Measurements from ENCODE around the gene EXOC7. TPM values are rescaled to one million over a fixed set of nuclear protein-coding genes. Genes with fewer than 3 reads are reported as not detected.

The EXOC7 gene
- total RNA-seq, 1 experiment from 2014 or later = 126 TPM

DNA sequence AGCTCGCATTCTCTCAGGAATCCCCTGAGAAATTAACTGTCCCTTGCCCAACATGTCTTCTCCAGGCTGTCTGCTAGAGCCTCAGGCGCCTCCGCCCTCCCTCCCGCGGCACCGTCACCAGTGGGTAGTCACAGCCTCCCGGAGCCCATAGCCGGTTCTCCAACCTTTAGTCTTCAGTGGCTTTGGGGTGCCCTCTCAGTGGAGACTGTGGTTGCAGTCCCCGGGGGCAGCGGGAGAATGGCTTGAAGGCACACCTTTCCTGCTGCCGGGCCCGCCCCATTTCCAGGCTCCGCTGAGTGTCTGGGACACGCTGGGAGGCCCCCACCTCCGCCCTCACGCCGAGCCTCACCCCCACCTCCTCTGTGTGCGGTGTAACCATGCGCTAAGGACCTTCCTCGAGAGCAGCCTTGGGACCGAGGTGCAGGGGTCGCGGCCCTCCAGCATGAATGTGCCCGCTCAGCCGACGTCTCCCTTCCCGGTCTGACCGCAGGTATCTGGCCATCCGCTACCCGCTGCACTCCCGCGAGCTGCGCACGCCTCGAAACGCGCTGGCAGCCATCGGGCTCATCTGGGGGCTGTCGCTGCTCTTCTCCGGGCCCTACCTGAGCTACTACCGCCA, 27.3 kb downstream of the EXOC7 start:
- POLR2A ChIA-PET = interaction anchor here (1.3 kb wide), 1 partner anchor 26 kb away, joined by 3 read pairs; no protein-coding TSS in a partner anchor
- H3K4me3 Mint-ChIP-seq = peak overlapping the region; percentile 86
- H3K9me3 Mint-ChIP-seq = no peaks in the 10 kb centered on the region
- TF ChIP-seq RORB (CRISPR knock-in tag; IDR thresholded peaks at IDR 0.05) (no peak), HMGA2 (CRISPR knock-in tag; IDR thresholded peaks at IDR 0.05) (no peak), ZNF138 (CRISPR knock-in tag; conservative IDR thresholded peaks at IDR 0.05) (no peak), NFYB (CRISPR knock-in tag; conservative IDR thresholded peaks at IDR 0.05; ENCODE audit: low read depth) (peak; percentile 26)
- TF ChIP-seq, protein P1, sequence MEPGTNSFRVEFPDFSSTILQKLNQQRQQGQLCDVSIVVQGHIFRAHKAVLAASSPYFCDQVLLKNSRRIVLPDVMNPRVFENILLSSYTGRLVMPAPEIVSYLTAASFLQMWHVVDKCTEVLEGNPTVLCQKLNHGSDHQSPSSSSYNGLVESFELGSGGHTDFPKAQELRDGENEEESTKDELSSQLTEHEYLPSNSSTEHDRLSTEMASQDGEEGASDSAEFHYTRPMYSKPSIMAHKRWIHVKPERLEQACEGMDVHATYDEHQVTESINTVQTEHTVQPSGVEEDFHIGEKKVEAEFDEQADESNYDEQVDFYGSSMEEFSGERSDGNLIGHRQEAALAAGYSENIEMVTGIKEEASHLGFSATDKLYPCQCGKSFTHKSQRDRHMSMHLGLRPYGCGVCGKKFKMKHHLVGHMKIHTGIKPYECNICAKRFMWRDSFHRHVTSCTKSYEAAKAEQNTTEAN (CRISPR knock-in tag; IDR thresholded peaks at IDR 0.05) = peak; percentile 44; the same call in 1 of the 2 replicates
- TF ChIP-seq, protein P2, sequence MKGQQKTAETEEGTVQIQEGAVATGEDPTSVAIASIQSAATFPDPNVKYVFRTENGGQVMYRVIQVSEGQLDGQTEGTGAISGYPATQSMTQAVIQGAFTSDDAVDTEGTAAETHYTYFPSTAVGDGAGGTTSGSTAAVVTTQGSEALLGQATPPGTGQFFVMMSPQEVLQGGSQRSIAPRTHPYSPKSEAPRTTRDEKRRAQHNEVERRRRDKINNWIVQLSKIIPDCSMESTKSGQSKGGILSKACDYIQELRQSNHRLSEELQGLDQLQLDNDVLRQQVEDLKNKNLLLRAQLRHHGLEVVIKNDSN (CRISPR knock-in tag; IDR thresholded peaks at IDR 0.05) = no peak
- TF ChIP-seq, protein P3, sequence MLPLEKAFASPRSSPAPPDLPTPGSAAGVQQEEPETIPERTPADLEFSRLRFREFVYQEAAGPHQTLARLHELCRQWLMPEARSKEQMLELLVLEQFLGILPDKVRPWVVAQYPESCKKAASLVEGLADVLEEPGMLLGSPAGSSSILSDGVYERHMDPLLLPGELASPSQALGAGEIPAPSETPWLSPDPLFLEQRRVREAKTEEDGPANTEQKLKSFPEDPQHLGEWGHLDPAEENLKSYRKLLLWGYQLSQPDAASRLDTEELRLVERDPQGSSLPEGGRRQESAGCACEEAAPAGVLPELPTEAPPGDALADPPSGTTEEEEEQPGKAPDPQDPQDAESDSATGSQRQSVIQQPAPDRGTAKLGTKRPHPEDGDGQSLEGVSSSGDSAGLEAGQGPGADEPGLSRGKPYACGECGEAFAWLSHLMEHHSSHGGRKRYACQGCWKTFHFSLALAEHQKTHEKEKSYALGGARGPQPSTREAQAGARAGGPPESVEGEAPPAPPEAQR (CRISPR knock-in tag; IDR thresholded peaks at IDR 0.05) = no peak
- TF ChIP-seq, protein P4, sequence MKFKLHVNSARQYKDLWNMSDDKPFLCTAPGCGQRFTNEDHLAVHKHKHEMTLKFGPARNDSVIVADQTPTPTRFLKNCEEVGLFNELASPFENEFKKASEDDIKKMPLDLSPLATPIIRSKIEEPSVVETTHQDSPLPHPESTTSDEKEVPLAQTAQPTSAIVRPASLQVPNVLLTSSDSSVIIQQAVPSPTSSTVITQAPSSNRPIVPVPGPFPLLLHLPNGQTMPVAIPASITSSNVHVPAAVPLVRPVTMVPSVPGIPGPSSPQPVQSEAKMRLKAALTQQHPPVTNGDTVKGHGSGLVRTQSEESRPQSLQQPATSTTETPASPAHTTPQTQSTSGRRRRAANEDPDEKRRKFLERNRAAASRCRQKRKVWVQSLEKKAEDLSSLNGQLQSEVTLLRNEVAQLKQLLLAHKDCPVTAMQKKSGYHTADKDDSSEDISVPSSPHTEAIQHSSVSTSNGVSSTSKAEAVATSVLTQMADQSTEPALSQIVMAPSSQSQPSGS (CRISPR knock-in tag; IDR thresholded peaks at IDR 0.05; ENCODE audit: borderline replicate concordance, low read depth) = no peak
- TF ChIP-seq, protein P5, sequence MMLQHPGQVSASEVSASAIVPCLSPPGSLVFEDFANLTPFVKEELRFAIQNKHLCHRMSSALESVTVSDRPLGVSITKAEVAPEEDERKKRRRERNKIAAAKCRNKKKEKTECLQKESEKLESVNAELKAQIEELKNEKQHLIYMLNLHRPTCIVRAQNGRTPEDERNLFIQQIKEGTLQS (CRISPR knock-in tag; conservative IDR thresholded peaks at IDR 0.05) = 0 out of 2 replicates have a peak, but pooled peaks have one; percentile 53
- H3K36me3 Mint-ChIP-seq = no peaks in the 10 kb centered on the region
- CTCF ChIA-PET = interaction anchor here (0.6 to 4.9 kb wide), 16 partner anchors 12 to 311 kb away, joined by 3 to 43 read pairs (median 5); partner anchors contain the start of genes MRPL38 and UBALD2
- DNase-seq (ENCODE audit: low spot score) = peak; percentile 38
- H3K27ac Mint-ChIP-seq = no peak overlapping the region
- peaks cover 56% of the 10 kb centered on the region for H3K4me1 Mint-ChIP-seq
- ATAC-seq = no peak
- H3K27me3 Mint-ChIP-seq (ENCODE audit: low read depth) = peaks cover 64% of the 10 kb centered on the region

DNA sequence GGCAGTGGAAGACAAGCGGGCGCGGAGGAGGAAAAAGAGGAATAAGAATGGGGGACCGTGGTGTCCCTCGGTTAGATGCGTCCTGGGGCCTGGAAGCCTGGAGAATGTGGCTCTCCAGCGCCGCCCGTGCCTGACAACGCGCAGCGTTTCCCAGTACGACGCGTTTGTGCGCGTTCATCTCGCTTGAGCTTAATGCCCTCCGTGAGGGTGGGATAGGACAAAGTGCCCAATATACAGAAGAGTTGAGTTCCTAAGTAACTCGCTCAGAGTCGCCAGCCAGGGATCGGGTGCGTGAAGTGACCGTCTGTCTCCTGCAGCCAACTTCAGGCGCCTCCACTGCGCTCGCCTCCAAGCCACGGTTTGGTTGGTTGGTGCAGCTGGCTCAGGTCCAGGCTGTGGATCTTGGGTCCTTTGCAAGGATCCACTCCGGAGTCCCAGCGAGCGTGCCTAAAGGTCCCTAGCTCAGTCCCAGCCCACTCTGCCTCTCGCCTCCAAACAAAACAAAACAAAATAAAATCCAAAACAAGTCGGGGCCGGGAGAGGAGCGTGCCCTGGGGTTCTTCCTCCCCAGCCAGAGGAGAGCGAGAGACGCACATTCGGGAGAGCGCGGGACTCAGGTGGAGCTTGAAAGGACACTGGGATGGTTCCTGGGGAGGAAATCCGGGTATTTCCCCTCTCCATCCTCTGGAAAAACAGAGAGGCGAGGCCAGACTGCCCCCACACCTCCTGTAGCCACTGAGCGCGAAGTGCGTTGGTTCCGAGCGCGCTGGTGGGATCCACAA, 28.0 kb downstream of the EXOC7 start:
- H3K27me3 Mint-ChIP-seq (ENCODE audit: low read depth) = peaks cover 64% of the 10 kb centered on the region
- H3K4me3 Mint-ChIP-seq = peak overlapping the region; percentile 86
- H3K27ac Mint-ChIP-seq = no peak overlapping the region
- ChIA-PET CTCF (interaction anchor here (0.6 to 4.9 kb wide), 22 partner anchors 10 to 348 kb away, joined by 3 to 43 read pairs (median 4); partner anchors contain the start of genes CDK3, FBF1, TRIM65 and UBALD2), POLR2A (interaction anchor here (0.6 to 1.3 kb wide), 2 partner anchors 27 to 34 kb away, joined by 3 to 8 read pairs; no protein-coding TSS in a partner anchor)
- no peaks in the 10 kb centered on the region for H3K9me3 Mint-ChIP-seq
- H3K4me1 Mint-ChIP-seq = peaks cover 50% of the 10 kb centered on the region
- DNase-seq (ENCODE audit: low spot score) (peak; percentile 73), ATAC-seq (peak; percentile 13)
- no peaks in the 10 kb centered on the region for H3K36me3 Mint-ChIP-seq
- TF ChIP-seq, protein P6, sequence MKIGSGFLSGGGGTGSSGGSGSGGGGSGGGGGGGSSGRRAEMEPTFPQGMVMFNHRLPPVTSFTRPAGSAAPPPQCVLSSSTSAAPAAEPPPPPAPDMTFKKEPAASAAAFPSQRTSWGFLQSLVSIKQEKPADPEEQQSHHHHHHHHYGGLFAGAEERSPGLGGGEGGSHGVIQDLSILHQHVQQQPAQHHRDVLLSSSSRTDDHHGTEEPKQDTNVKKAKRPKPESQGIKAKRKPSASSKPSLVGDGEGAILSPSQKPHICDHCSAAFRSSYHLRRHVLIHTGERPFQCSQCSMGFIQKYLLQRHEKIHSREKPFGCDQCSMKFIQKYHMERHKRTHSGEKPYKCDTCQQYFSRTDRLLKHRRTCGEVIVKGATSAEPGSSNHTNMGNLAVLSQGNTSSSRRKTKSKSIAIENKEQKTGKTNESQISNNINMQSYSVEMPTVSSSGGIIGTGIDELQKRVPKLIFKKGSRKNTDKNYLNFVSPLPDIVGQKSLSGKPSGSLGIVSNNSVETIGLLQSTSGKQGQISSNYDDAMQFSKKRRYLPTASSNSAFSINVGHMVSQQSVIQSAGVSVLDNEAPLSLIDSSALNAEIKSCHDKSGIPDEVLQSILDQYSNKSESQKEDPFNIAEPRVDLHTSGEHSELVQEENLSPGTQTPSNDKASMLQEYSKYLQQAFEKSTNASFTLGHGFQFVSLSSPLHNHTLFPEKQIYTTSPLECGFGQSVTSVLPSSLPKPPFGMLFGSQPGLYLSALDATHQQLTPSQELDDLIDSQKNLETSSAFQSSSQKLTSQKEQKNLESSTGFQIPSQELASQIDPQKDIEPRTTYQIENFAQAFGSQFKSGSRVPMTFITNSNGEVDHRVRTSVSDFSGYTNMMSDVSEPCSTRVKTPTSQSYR (CRISPR knock-in tag; IDR thresholded peaks at IDR 0.05) = no peak
- TF ChIP-seq PRRX2 (CRISPR knock-in tag; IDR thresholded peaks at IDR 0.05) = no peak
- TF ChIP-seq, protein P7, sequence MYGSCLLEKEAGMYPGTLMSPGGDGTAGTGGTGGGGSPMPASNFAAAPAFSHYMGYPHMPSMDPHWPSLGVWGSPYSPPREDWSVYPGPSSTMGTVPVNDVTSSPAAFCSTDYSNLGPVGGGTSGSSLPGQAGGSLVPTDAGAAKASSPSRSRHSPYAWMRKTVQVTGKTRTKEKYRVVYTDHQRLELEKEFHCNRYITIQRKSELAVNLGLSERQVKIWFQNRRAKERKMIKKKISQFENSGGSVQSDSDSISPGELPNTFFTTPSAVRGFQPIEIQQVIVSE (CRISPR knock-in tag; IDR thresholded peaks at IDR 0.05; ENCODE audit: borderline replicate concordance) = no peak
- TF ChIP-seq ZNF416 (CRISPR knock-in tag; IDR thresholded peaks at IDR 0.05) = no peak
- TF ChIP-seq, protein P8, sequence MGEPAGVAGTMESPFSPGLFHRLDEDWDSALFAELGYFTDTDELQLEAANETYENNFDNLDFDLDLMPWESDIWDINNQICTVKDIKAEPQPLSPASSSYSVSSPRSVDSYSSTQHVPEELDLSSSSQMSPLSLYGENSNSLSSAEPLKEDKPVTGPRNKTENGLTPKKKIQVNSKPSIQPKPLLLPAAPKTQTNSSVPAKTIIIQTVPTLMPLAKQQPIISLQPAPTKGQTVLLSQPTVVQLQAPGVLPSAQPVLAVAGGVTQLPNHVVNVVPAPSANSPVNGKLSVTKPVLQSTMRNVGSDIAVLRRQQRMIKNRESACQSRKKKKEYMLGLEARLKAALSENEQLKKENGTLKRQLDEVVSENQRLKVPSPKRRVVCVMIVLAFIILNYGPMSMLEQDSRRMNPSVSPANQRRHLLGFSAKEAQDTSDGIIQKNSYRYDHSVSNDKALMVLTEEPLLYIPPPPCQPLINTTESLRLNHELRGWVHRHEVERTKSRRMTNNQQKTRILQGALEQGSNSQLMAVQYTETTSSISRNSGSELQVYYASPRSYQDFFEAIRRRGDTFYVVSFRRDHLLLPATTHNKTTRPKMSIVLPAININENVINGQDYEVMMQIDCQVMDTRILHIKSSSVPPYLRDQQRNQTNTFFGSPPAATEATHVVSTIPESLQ (CRISPR knock-in tag; IDR thresholded peaks at IDR 0.05) = no peak
- TF ChIP-seq ZNF219 (CRISPR knock-in tag; IDR thresholded peaks at IDR 0.05; ENCODE audit: borderline replicate concordance) = 0 out of 2 replicates have a peak, but pooled peaks have one; percentile 60
- TF ChIP-seq TEAD1 (CRISPR knock-in tag; IDR thresholded peaks at IDR 0.05) = peak; percentile 73
- TF ChIP-seq ELF4 (CRISPR knock-in tag; IDR thresholded peaks at IDR 0.05; ENCODE audit: low read depth) = no peak

All from WTC11 (cell line).